ENCODE results near the gene TBCCD1. TPM values are rescaled to one million over a fixed set of nuclear protein-coding genes. Genes with fewer than 3 reads are reported as not detected.

TBCCD1 gene
- total RNA-seq, 2 donors from 2014 or later, result 11.9 to 14.0 TPM

DNA sequence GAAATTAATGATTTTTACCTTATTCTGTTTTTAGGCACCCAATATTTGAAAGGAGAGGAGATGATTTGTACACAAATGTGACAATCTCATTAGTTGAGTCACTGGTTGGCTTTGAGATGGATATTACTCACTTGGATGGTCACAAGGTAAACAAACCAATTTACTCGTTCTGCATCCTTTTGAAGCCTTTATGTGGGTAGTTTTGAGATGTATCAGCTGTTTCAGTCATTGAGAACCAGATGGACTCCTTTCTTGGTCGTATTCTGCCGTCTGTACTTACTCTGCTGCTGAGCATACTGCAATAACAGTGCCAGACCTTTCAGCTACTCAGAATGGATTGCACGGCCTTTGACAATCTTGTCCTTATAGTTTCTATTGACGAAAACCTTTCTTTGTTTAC, 16.7 kb upstream of the TBCCD1 start:
- Histone ChIP-seq H3K36me3 (ENCODE audit: control insufficient read depth, insufficient read depth, low read length) (peaks cover 74% of the 10 kb centered on the region), H3K27ac (ENCODE audit: low read depth, low read length) (no peak overlapping the region), H3K4me1 (ENCODE audit: control insufficient read depth, insufficient read depth, low read length) (no peaks in the 10 kb centered on the region), H3K9ac (ENCODE audit: extremely low read depth, low read length, poor library complexity, severe bottlenecking) (no peak overlapping the region), H3K4me3 (ENCODE audit: low read length) (no peak overlapping the region), H3K9me3 (ENCODE audit: control insufficient read depth, low read length) (no peaks in the 10 kb centered on the region), H3K27me3 (ENCODE audit: control insufficient read depth, insufficient read depth, low read length, poor library complexity, severe bottlenecking) (no peaks in the 10 kb centered on the region)
- no peak for DNase-seq
- H3K4me3 Mint-ChIP-seq, result no peak overlapping the region
- H3K4me1 Mint-ChIP-seq, result no peaks in the 10 kb centered on the region
- no peak overlapping the region for H3K27ac Mint-ChIP-seq
- peaks cover 50% of the 10 kb centered on the region for H3K36me3 Mint-ChIP-seq (ENCODE audit: low read depth)
- no peaks in the 10 kb centered on the region for H3K9me3 Mint-ChIP-seq
- WGBS, 2 experiments (ENCODE audit: insufficient coverage in 1 of 2, insufficient read length in 1 of 2), result 85 to 87% methylated on average over 5 of the region's 5 CpGs
- TF ChIP-seq, protein P1, sequence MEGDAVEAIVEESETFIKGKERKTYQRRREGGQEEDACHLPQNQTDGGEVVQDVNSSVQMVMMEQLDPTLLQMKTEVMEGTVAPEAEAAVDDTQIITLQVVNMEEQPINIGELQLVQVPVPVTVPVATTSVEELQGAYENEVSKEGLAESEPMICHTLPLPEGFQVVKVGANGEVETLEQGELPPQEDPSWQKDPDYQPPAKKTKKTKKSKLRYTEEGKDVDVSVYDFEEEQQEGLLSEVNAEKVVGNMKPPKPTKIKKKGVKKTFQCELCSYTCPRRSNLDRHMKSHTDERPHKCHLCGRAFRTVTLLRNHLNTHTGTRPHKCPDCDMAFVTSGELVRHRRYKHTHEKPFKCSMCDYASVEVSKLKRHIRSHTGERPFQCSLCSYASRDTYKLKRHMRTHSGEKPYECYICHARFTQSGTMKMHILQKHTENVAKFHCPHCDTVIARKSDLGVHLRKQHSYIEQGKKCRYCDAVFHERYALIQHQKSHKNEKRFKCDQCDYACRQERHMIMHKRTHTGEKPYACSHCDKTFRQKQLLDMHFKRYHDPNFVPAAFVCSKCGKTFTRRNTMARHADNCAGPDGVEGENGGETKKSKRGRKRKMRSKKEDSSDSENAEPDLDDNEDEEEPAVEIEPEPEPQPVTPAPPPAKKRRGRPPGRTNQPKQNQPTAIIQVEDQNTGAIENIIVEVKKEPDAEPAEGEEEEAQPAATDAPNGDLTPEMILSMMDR (conservative IDR thresholded peaks at IDR 0.05), result no peak
- H3K27me3 Mint-ChIP-seq (ENCODE audit: insufficient read depth), result no peaks in the 10 kb centered on the region

DNA sequence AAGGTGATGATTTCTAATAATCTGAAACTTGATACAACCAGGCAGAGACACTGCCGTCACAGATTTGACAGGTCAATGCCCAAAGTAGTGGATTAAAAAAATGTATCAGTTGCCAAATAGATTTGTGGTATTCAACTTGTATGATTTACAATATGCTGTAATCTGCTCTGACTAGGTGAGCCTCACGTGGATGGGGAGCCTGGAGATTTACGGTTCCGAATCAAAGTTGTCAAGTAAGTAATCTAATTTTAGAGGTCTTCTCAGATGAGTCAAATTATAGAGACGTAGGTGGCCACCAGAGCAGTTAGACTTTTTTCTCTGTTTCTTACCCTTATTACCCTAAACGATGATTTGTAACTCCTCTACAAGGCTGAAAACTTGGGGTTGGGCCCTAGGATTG, 15.4 kb upstream of the TBCCD1 start:
- no peaks in the 10 kb centered on the region for H3K4me1 Mint-ChIP-seq
- Histone ChIP-seq H3K36me3 (ENCODE audit: control insufficient read depth, insufficient read depth, low read length) (peaks cover 87% of the 10 kb centered on the region), H3K4me3 (ENCODE audit: low read length) (no peak overlapping the region), H3K27me3 (ENCODE audit: control insufficient read depth, insufficient read depth, low read length, poor library complexity, severe bottlenecking) (no peaks in the 10 kb centered on the region), H3K4me1 (ENCODE audit: control insufficient read depth, insufficient read depth, low read length) (no peaks in the 10 kb centered on the region), H3K27ac (ENCODE audit: low read depth, low read length) (no peak overlapping the region), H3K9ac (ENCODE audit: extremely low read depth, low read length, poor library complexity, severe bottlenecking) (no peak overlapping the region), H3K9me3 (ENCODE audit: control insufficient read depth, low read length) (no peaks in the 10 kb centered on the region)
- H3K4me3 Mint-ChIP-seq, result no peak overlapping the region
- TF ChIP-seq, protein P1 (conservative IDR thresholded peaks at IDR 0.05), result no peak
- H3K27me3 Mint-ChIP-seq (ENCODE audit: insufficient read depth), result no peaks in the 10 kb centered on the region
- no peak overlapping the region for H3K27ac Mint-ChIP-seq
- peaks cover 60% of the 10 kb centered on the region for H3K36me3 Mint-ChIP-seq (ENCODE audit: low read depth)
- no peak for DNase-seq
- 90 to 97% methylated on average over 2 to 6 of the region's 6 CpGs for WGBS, 2 experiments (ENCODE audit: insufficient coverage in 1 of 2, insufficient read length in 1 of 2)
- H3K9me3 Mint-ChIP-seq, result no peaks in the 10 kb centered on the region

DNA sequence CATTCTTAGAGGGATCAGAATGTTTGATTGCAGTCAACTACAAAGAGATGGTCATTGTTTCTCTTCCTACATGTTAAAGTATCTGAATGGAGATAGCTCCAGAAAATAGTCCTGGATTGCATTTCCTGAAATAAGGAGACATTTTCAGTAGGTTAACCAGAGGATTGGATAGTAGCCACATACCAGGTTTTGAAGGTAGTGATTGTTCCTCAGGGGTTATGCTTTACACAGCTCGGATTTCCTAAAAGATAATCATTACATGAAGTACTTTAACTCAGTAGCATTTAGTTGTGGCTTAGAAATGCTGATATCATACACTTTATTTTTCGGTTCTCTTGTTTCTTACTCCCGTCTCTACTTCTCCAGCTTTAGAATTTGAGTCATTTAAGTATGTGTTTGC, 13.6 kb upstream of the TBCCD1 start:
- Histone ChIP-seq H3K36me3 (ENCODE audit: control insufficient read depth, insufficient read depth, low read length) (peaks cover 100% of the 10 kb centered on the region), H3K4me1 (ENCODE audit: control insufficient read depth, insufficient read depth, low read length) (no peaks in the 10 kb centered on the region), H3K27ac (ENCODE audit: low read depth, low read length) (no peak overlapping the region), H3K9ac (ENCODE audit: extremely low read depth, low read length, poor library complexity, severe bottlenecking) (no peak overlapping the region), H3K4me3 (ENCODE audit: low read length) (no peak overlapping the region), H3K27me3 (ENCODE audit: control insufficient read depth, insufficient read depth, low read length, poor library complexity, severe bottlenecking) (no peaks in the 10 kb centered on the region), H3K9me3 (ENCODE audit: control insufficient read depth, low read length) (no peaks in the 10 kb centered on the region)
- peaks cover 67% of the 10 kb centered on the region for H3K36me3 Mint-ChIP-seq (ENCODE audit: low read depth)
- H3K27me3 Mint-ChIP-seq (ENCODE audit: insufficient read depth), result no peaks in the 10 kb centered on the region
- H3K27ac Mint-ChIP-seq, result peak overlapping the region; percentile 13
- no peak overlapping the region for H3K4me3 Mint-ChIP-seq
- H3K9me3 Mint-ChIP-seq, result no peaks in the 10 kb centered on the region
- TF ChIP-seq, protein P1 (conservative IDR thresholded peaks at IDR 0.05), result no peak
- no peak for DNase-seq
- H3K4me1 Mint-ChIP-seq, result no peaks in the 10 kb centered on the region
- 93% methylated on average over 3 of the region's 3 CpGs for WGBS, 2 experiments (ENCODE audit: insufficient coverage in 1 of 2, insufficient read length in 1 of 2)
